Endothelial cell of umbilical vein (primary cell): Measurements from ENCODE around the gene XYLT1. TPM values are rescaled to one million over a fixed set of nuclear protein-coding genes. Genes with fewer than 3 reads are reported as not detected.

Experiments used
- BruUV-seq: library from RNA; stranded (reverse); fragments of 400-500 nt; replicated peaks from 2 replicates; lab custom pipeline; 2021; lab: Mats Ljungman, UMichigan
- CTCF ChIA-PET: fragments of 300-600, 350-600 bp; sonication (Branson Sonifier 250); formaldehyde crosslinking; loops from one replicate; lab custom pipeline; 2021; ENCODE audit warnings: antibody characterized with exemption, inconsistent platforms; lab: Charles Lee
- POLR2A ChIA-PET: fragments of 300-600, 350-600 bp; sonication (Branson Sonifier 250); formaldehyde crosslinking; loops from one replicate; lab custom pipeline; 2021; ENCODE audit warnings: antibody characterized with exemption, inconsistent platforms; lab: Charles Lee
- DNase-seq: peaks from one replicate; pipeline ENCODE4 v3.0.0-alpha.2; 2011; ENCODE audit warnings: low read depth, low spot score
- FAIRE-seq: peaks from 2 replicates; lab custom pipeline; 2011; peaks lifted over from hg19 to GRCh38; lab: Jason Lieb, UNC
- H2AFZ ChIP-seq: 2 replicates; pipeline ENCODE4 v1.6.0; 2012; ENCODE audit warnings: low read depth, low read length, control low read depth, inconsistent platforms
- H3K27ac ChIP-seq: 2 replicates; pipeline ENCODE4 v1.5.1; 2011; ENCODE audit warnings: low read depth, mild to moderate bottlenecking, control low read depth, low read length, moderate library complexity; ENCODE audit not compliant: insufficient read depth
- H3K27me3 ChIP-seq, 2 experiments: 2 replicates each; pipeline versions ENCODE4 v1.6.0 to v1.6.1; 2011; ENCODE audit warnings: low read length in 2 of 2, mixed read lengths in 1 of 2; ENCODE audit not compliant: control insufficient read depth in 2 of 2, insufficient read depth in 2 of 2
- H3K36me3 ChIP-seq, 2 experiments: 2 replicates in 1 of 2; 3 replicates in 1 of 2; pipeline ENCODE4 v1.5.1; 2011; ENCODE audit warnings: low read length in 2 of 2, mild to moderate bottlenecking in 1 of 2, moderate library complexity in 1 of 2; ENCODE audit not compliant: control insufficient read depth in 2 of 2, insufficient read depth in 2 of 2; ENCODE audit errors: extremely low read depth in 1 of 2
- H3K4me1 ChIP-seq: 3 replicates; pipeline ENCODE4 v1.5.1; 2011; ENCODE audit warnings: mild to moderate bottlenecking, low read length; ENCODE audit not compliant: control insufficient read depth, insufficient read depth; ENCODE audit errors: extremely low read depth
- H3K4me2 ChIP-seq: 2 replicates; pipeline ENCODE4 v1.6.1; 2011; ENCODE audit warnings: low read length, control low read depth, mixed read lengths; ENCODE audit not compliant: insufficient read depth
- H3K4me3 ChIP-seq, 3 experiments: fragments of 200-600 bp in 1 of 3; sonication (generic), shearing (Covaris generic) in 1 of 3; replicated peaks in 1 of 3; 2 replicates each; pipeline ENCODE4 v1.5.1; 2011 to 2016; ENCODE audit warnings: control low read depth in 3 of 3, low read length in 3 of 3, mild to moderate bottlenecking in 2 of 3, inconsistent platforms in 1 of 3, low read depth in 1 of 3, moderate library complexity in 1 of 3; ENCODE audit not compliant: insufficient read depth in 1 of 3
- H3K79me2 ChIP-seq: 2 replicates; pipeline ENCODE4 v1.6.0; 2012; ENCODE audit warnings: low read length, inconsistent platforms; ENCODE audit not compliant: control insufficient read depth, insufficient read depth
- H3K9ac ChIP-seq: replicated peaks from 2 replicates; pipeline ENCODE3; 2011; ENCODE audit warnings: low read length, control low read depth; ENCODE audit not compliant: insufficient read depth; ENCODE audit errors: extremely low read depth
- H3K9me1 ChIP-seq: replicated peaks from 3 replicates; pipeline ENCODE4 v1.6.0; 2011; ENCODE audit warnings: mild to moderate bottlenecking, low read length; ENCODE audit not compliant: control insufficient read depth, insufficient read depth; ENCODE audit errors: extremely low read depth
- H3K9me3 ChIP-seq: replicated peaks from 2 replicates; pipeline ENCODE4 v1.5.1; 2012; ENCODE audit warnings: low read length, inconsistent platforms; ENCODE audit not compliant: control insufficient read depth, insufficient read depth
- H4K20me1 ChIP-seq: replicated peaks from 2 replicates; pipeline ENCODE3; 2011; ENCODE audit warnings: mild to moderate bottlenecking, low read length; ENCODE audit not compliant: control insufficient read depth, insufficient read depth; ENCODE audit errors: extremely low read depth
- EZH2 ChIP-seq: IDR thresholded peaks from 2 replicates; pipeline ENCODE4 v1.6.1; 2012; ENCODE audit warnings: borderline replicate concordance, low read depth, mild to moderate bottlenecking, moderate library complexity, low read length, inconsistent platforms; ENCODE audit not compliant: severe bottlenecking
- FOS ChIP-seq: IDR thresholded peaks from 2 replicates; pipeline ENCODE4 v1.6.1; 2011; ENCODE audit warnings: mild to moderate bottlenecking, low read length, moderate library complexity, borderline replicate concordance; ENCODE audit not compliant: insufficient read depth
- GATA2 ChIP-seq: IDR thresholded peaks from 2 replicates; pipeline ENCODE4 v1.7.0; 2011; ENCODE audit warnings: low read depth, mild to moderate bottlenecking, moderate library complexity, mixed read lengths, low read length; ENCODE audit not compliant: insufficient read length, insufficient read depth
- JUN ChIP-seq: IDR thresholded peaks from 2 replicates; pipeline ENCODE4 v1.6.1; 2011; ENCODE audit warnings: borderline replicate concordance, low read depth; ENCODE audit not compliant: insufficient read length, insufficient read depth
- MYC ChIP-seq: IDR thresholded peaks from one replicate; pipeline ENCODE4 v1.6.1; 2011; ENCODE audit warnings: mild to moderate bottlenecking, low read depth, low read length
- POLR2A ChIP-seq: IDR thresholded peaks from 2 replicates; pipeline ENCODE4 v1.6.1; 2012; ENCODE audit warnings: low read depth, mild to moderate bottlenecking, control low read depth, low read length
- POLR2AphosphoS5 ChIP-seq: IDR thresholded peaks from 2 replicates; pipeline ENCODE4 v1.6.1; 2012; ENCODE audit warnings: low read depth, mild to moderate bottlenecking, control low read depth, low read length, moderate library complexity; ENCODE audit not compliant: insufficient read depth
- dilution Hi-C: fragments of 300-500 bp; cut with MboI; formaldehyde crosslinking; loops from one replicate; pipeline ENCODE4 v1.15.0; 2019; ENCODE audit warnings: low sequenced_read_pairs; ENCODE audit not compliant: extremely low pct_ligation_motif_present
- intact Hi-C: fragments of 100-400 bp; cut with micrococcal nuclease; formaldehyde crosslinking; loops from one replicate; pipeline ENCODE4 v1.10.0; 2022
- polyA plus RNA-seq, 4 experiments: library from polyadenylated mRNA; depleted of rRNA in 3 of 4; stranded (reverse) in 3 of 4; unstranded in 1 of 4; fragments of >200 nt; gene quantifications; 2 replicates each; pipeline versions ENCODE4 v1.2.1 to v1.2.3, GENCODE V29; 2011 to 2012; ENCODE audit warnings: missing spikeins in 1 of 4
- small RNA-seq: library from RNA; depleted of rRNA; stranded (forward); fragments of <200 nt; gene quantifications from one replicate; pipeline ENCODE3, GENCODE V24; 2012; ENCODE audit warnings: low replicate concordance, low read depth; ENCODE audit not compliant: insufficient read depth, insufficient read length
- total RNA-seq: library from RNA; stranded (reverse); gene quantifications from 2 replicates; pipeline ENCODE4 v1.2.3, GENCODE V29; 2021
- TF ChIP-seq, protein P1 (sequence below), 2 donors: IDR thresholded peaks; 1 replicate in 1 of 2; 2 replicates in 1 of 2; pipeline ENCODE4 v1.5.1; 2011; ENCODE audit warnings: low read length in 2 of 2, mild to moderate bottlenecking in 2 of 2, moderate library complexity in 2 of 2, control low read depth in 1 of 2, inconsistent platforms in 1 of 2, low read depth in 1 of 2; ENCODE audit not compliant: insufficient read depth in 1 of 2; ENCODE audit errors: extremely low read depth in 1 of 2
- TF ChIP-seq, protein P2 (sequence below): IDR thresholded peaks from 2 replicates; pipeline ENCODE4 v1.6.1; 2011; ENCODE audit not compliant: insufficient read depth, insufficient read length

The XYLT1 gene
- total and polyA plus RNA-seq, 2 donors (not counting 3 experiments of a cell fraction or from before 2014, with no cell fraction given), result 0.63 to 2.9 TPM

DNA sequence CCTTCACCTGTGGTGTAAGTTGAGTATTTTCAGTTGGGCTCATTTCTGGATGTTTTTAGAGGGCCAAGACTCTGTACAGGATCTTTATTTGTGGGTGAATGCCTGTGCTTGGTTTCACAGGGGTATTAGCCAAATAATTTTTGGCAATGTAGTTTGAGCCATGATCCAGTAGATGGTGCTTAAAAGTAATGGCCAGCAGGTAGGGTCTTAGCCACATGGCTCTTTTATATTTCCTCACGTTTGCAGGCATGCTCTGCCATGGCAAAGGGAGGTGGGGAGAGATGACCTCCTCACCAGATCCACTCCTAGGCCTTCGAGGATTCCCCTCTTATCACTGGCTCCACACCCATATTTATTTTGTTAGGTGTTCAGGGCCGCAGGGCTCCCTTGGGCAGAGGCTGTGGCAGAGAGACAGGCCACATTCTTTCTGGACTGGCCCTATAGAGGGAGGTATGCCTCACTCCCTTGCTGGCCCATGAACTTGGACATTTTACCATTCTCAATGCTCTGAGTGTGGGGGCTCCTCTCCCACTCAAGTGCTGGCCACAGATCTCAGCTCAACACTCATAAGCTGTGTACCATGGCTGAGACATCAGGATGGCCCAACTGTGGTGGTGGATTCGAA is 417.1 kb downstream of the XYLT1 start:
- Histone ChIP-seq H3K9ac (no peak overlapping the region), H3K27ac (no peak overlapping the region), H2AFZ (no peak overlapping the region), H3K27me3 (no peaks in the 10 kb centered on the region), H3K4me3 (no peak overlapping the region), H3K4me2 (no peak overlapping the region), H3K4me1 (no peaks in the 10 kb centered on the region), H3K36me3 (no peaks in the 10 kb centered on the region), H3K79me2 (no peaks in the 10 kb centered on the region), H3K9me3 (peaks cover 3% of the 10 kb centered on the region), H4K20me1 (no peaks in the 10 kb centered on the region), H3K9me1 (no peaks in the 10 kb centered on the region)
- FAIRE-seq (no peak), DNase-seq (no peak)
- TF ChIP-seq, protein P1, sequence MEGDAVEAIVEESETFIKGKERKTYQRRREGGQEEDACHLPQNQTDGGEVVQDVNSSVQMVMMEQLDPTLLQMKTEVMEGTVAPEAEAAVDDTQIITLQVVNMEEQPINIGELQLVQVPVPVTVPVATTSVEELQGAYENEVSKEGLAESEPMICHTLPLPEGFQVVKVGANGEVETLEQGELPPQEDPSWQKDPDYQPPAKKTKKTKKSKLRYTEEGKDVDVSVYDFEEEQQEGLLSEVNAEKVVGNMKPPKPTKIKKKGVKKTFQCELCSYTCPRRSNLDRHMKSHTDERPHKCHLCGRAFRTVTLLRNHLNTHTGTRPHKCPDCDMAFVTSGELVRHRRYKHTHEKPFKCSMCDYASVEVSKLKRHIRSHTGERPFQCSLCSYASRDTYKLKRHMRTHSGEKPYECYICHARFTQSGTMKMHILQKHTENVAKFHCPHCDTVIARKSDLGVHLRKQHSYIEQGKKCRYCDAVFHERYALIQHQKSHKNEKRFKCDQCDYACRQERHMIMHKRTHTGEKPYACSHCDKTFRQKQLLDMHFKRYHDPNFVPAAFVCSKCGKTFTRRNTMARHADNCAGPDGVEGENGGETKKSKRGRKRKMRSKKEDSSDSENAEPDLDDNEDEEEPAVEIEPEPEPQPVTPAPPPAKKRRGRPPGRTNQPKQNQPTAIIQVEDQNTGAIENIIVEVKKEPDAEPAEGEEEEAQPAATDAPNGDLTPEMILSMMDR (IDR thresholded peaks at IDR 0.05; ENCODE audit: extremely low read depth in 1 of 2, insufficient read depth in 1 of 2, low read depth in 1 of 2, low read length in 2 of 2), result no peak
- TF ChIP-seq, protein P2, sequence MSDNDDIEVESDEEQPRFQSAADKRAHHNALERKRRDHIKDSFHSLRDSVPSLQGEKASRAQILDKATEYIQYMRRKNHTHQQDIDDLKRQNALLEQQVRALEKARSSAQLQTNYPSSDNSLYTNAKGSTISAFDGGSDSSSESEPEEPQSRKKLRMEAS, result no peak
- TF ChIP-seq JUN (no peak), POLR2AphosphoS5 (no peak), MYC (no peak), FOS (no peak), POLR2A (no peak), GATA2 (no peak), EZH2 (no peak)
- ChIA-PET CTCF (no interaction called here), POLR2A (no interaction called here)
- dilution Hi-C loops, result no loop called here
- intact Hi-C loops, result no loop called here
- no TSS peak for BruUV-seq

Small RNAs within 50 kb of the gene (small RNA-seq; reads per million reads assigned to genes)
- not detected for gene AC109446.1
